Fibroblast of pulmonary artery (primary cell): ENCODE measurements around the gene FTCD.

ENCODE experiments used
- DNase-seq: peaks from one replicate; pipeline ENCODE4 v3.0.0-alpha.2; 2010; ENCODE audit warnings: low read depth
- H3K4me3 ChIP-seq: replicated peaks from 2 replicates; pipeline ENCODE4 v1.5.1; 2011; ENCODE audit warnings: low read depth, mild to moderate bottlenecking, control low read depth, low read length, moderate library complexity
- CTCF ChIP-seq: IDR thresholded peaks from 2 replicates; pipeline ENCODE4 v1.5.1; 2011; ENCODE audit warnings: mild to moderate bottlenecking, control low read depth, low read length, inconsistent platforms; ENCODE audit errors: missing control alignments

The FTCD gene

GRCh38 chr21:46165098-46165497 is 9.7 kb upstream of the FTCD start:
- DNase-seq = no peak
- TF ChIP-seq CTCF = no peak
- no peak overlapping the region for H3K4me3 ChIP-seq

DNA sequence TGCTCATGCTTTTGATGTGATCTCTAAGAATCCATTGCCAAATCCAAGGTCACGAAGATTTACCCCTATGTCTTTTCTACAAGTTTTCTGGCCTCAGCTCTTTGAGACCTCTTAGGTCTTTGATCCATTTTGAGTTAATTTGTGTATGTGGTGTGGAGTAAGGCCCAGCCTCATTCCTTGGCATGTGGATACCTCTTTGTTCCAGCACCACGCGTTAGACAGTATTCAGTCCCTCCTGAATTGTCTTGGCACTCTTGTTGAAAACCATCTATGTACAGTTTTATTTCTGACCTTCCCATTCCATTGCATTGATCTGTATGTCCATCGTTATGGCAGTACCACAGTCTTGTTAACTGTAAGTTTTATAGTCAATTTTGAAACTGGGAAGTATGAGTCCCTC is 8.0 kb upstream of the FTCD start:
- H3K4me3 ChIP-seq = no peak overlapping the region
- no peak for DNase-seq
- TF ChIP-seq CTCF = no peak

GRCh38 chr21:46161633-46162592 is 6.5 kb upstream of the FTCD start:
- no peak overlapping the region for H3K4me3 ChIP-seq
- no peak for TF ChIP-seq CTCF
- no peak for DNase-seq

GRCh38 chr21:46160907-46161632 is 5.7 kb upstream of the FTCD start:
- no peak overlapping the region for H3K4me3 ChIP-seq
- no peak for DNase-seq
- TF ChIP-seq CTCF = no peak

- no peak overlapping the region for H3K4me3 ChIP-seq
- DNase-seq = no peak
- TF ChIP-seq CTCF = no peak
These were observed 5.2 kb upstream of the FTCD start for GRCh38 chr21:46160657-46160906.

DNA sequence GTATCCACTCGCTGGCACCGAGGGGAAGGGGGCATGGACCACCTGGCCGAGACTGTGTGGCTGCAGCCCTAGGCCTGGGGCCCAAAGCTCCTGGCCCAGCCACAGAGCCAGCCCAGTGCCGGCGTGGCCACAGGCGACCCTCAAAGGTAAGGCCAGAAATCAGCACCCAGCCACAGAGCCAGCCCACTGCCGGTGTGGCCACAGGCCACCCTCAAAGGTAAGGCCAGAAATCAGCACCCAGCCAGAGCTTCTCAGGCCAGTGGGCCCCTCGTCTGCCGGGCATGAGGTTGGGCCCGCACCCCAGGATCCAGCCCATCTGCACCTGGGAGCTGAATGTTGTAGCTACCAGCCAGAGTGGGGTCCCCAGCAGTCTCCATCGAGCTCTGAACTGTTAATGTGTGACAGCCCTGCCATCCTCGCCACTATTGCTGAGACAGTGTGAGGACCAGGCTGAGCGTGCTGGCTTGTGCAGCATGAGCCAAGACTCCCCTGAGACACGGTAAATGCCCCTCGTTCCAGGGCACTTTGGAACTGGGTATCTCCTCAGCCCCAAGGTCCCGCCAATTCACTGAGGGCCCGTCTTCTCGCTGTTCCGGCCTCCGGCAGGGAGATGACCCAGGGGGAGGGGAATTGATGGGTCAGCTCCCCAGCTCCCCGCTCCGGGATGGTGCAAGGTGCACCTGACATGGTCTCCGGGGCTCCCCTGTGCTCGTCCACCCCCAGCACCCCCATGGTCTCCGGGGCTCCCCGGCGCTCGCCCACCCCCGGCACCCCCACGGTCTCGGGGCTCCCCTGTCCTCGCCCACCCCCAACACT is 4.7 kb upstream of the FTCD start:
- H3K4me3 ChIP-seq = no peak overlapping the region
- no peak for TF ChIP-seq CTCF
- no peak for DNase-seq
